SK-N-SH treated with all-trans-retinoic acid at 6 μM for 48 hours (cell line): Measurements from ENCODE around the gene GARIN5A.

Experiments used
- CREB5 ChIP-seq: fragments of 250-450 bp; sonication (Bioruptor Pico); IDR thresholded peaks from 2 replicates; pipeline ENCODE4 v1.5.1; 2020; ENCODE audit warnings: low read depth, mild to moderate bottlenecking, moderate library complexity
- ESRRG ChIP-seq: fragments of 250-450 bp; sonication (Bioruptor Pico); IDR thresholded peaks from 2 replicates; pipeline ENCODE4 v1.6.1; 2021; ENCODE audit warnings: mild to moderate bottlenecking
- GLIS3 ChIP-seq: fragments of 250-450 bp; sonication (Bioruptor Pico); IDR thresholded peaks from 2 replicates; pipeline ENCODE4 v1.5.0; 2020; ENCODE audit warnings: mild to moderate bottlenecking, moderate library complexity
- OSR1 ChIP-seq: fragments of 250-450 bp; sonication (Bioruptor Pico); IDR thresholded peaks from 2 replicates; pipeline ENCODE4 v1.8.0; 2022; ENCODE audit warnings: moderate library complexity, mild to moderate bottlenecking, inconsistent platforms
- PATZ1 ChIP-seq: fragments of 250-450 bp; sonication (Bioruptor Pico); IDR thresholded peaks from 2 replicates; pipeline ENCODE4 v1.8.0; 2020; ENCODE audit warnings: mild to moderate bottlenecking, moderate library complexity, borderline replicate concordance
- TCF4 ChIP-seq: fragments of 250-450 bp; sonication (Bioruptor Pico); IDR thresholded peaks from 2 replicates; pipeline ENCODE4 v1.8.0; 2021; ENCODE audit warnings: mild to moderate bottlenecking, moderate library complexity, borderline replicate concordance
- TSHZ2 ChIP-seq: fragments of 250-450 bp; sonication (Bioruptor Pico); IDR thresholded peaks from 2 replicates; pipeline ENCODE4 v1.5.0; 2020; ENCODE audit warnings: mild to moderate bottlenecking, moderate library complexity
- ZC3H10 ChIP-seq: fragments of 250-450 bp; sonication (Bioruptor Pico); IDR thresholded peaks from 2 replicates; pipeline ENCODE4 v1.5.1; 2021; ENCODE audit warnings: mild to moderate bottlenecking, moderate library complexity
- ZFP3 ChIP-seq: fragments of 250-450 bp; sonication (Bioruptor Pico); IDR thresholded peaks from 2 replicates; pipeline ENCODE4 v1.5.0; 2020; ENCODE audit warnings: mild to moderate bottlenecking, moderate library complexity
- ZFP30 ChIP-seq: fragments of 450-650 bp; formaldehyde crosslinking; IDR thresholded peaks from 2 replicates; pipeline ENCODE4 v1.5.0; 2022; ENCODE audit warnings: mild to moderate bottlenecking, moderate library complexity
- ZNF70 ChIP-seq: fragments of 450-650 bp; formaldehyde crosslinking; IDR thresholded peaks from 2 replicates; pipeline ENCODE4 v1.5.0; 2020; ENCODE audit warnings: mild to moderate bottlenecking, moderate library complexity

- TF ChIP-seq ZC3H10 (CRISPR knock-in tag) (no peak), ZFP30 (no peak), ZNF70 (CRISPR knock-in tag) (no peak), TSHZ2 (CRISPR knock-in tag) (no peak), OSR1 (CRISPR knock-in tag) (no peak), CREB5 (no peak), PATZ1 (CRISPR knock-in tag) (no peak), ZFP3 (CRISPR knock-in tag) (no peak), ESRRG (CRISPR knock-in tag) (no peak), GLIS3 (CRISPR knock-in tag) (no peak), TCF4 (CRISPR knock-in tag) (no peak)
These were observed 16.4 kb downstream of the GARIN5A start for GRCh38 chr19:50460161-50460765.
